MM.1S (cell line): Measurements from ENCODE around the gene PLA2G4A.

Experiments used
- EZH2 ChIP-seq: fragments of 300-600 bp; sonication (generic); optimal IDR thresholded peaks from 2 replicates; pipeline ENCODE3; 2017; ENCODE audit warnings: low read depth, mild to moderate bottlenecking, antibody characterized with exemption, low read length, mixed read lengths
- TF ChIP-seq, protein P1 (sequence below): fragments of 300-600 bp; sonication (generic); IDR thresholded peaks from 2 replicates; pipeline ENCODE4 v1.5.1; 2016; ENCODE audit warnings: antibody characterized with exemption, low read length, mixed read lengths

GRCh38 chr1:186982116-186982515, 153.4 kb downstream of the PLA2G4A start:
- TF ChIP-seq, protein P1, sequence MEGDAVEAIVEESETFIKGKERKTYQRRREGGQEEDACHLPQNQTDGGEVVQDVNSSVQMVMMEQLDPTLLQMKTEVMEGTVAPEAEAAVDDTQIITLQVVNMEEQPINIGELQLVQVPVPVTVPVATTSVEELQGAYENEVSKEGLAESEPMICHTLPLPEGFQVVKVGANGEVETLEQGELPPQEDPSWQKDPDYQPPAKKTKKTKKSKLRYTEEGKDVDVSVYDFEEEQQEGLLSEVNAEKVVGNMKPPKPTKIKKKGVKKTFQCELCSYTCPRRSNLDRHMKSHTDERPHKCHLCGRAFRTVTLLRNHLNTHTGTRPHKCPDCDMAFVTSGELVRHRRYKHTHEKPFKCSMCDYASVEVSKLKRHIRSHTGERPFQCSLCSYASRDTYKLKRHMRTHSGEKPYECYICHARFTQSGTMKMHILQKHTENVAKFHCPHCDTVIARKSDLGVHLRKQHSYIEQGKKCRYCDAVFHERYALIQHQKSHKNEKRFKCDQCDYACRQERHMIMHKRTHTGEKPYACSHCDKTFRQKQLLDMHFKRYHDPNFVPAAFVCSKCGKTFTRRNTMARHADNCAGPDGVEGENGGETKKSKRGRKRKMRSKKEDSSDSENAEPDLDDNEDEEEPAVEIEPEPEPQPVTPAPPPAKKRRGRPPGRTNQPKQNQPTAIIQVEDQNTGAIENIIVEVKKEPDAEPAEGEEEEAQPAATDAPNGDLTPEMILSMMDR: no peak
- TF ChIP-seq EZH2: no peak
